ENCODE measurements around the gene SYT17. TPM values are rescaled to one million over a fixed set of nuclear protein-coding genes. Genes with fewer than 3 reads are reported as not detected.

The SYT17 gene
- total RNA-seq, 1 experiment from 2014 or later, result 11.8 TPM

Other genes starting within 250 kb of the SYT17 start
- gene SMG1, start 241.8 kb upstream of the SYT17 start, total RNA-seq (2014; rRNA removed), result 37.6 and 44.2 TPM in 2 replicates
- 5.3 and 6.9 TPM in 2 replicates for gene TMC7, start 184.3 kb upstream of the SYT17 start, total RNA-seq (2014; rRNA removed)
- gene COQ7, start 100.6 kb upstream of the SYT17 start, total RNA-seq (2014; rRNA removed), result 12.2 and 25.0 TPM in 2 replicates
- 21.6 and 31.5 TPM in 2 replicates for gene ITPRIPL2, start 54.3 kb upstream of the SYT17 start, total RNA-seq (2014; rRNA removed)
- not detected in 2 replicates for gene CLEC19A, start 117.5 kb downstream of the SYT17 start, total RNA-seq (2014; rRNA removed)
- 7.4 and 7.9 TPM in 2 replicates for gene TMC5, start 249.6 kb downstream of the SYT17 start, total RNA-seq (2014; rRNA removed)